PC-9 (cell line): ENCODE data around the gene TMPRSS4. TPM values are rescaled to one million over a fixed set of nuclear protein-coding genes. Genes with fewer than 3 reads are reported as not detected.

ENCODE experiments used
- BruUV-seq: library from RNA; stranded (reverse); fragments of 400-500 nt; replicated peaks from 2 replicates; lab custom pipeline; 2021; lab: Mats Ljungman, UMichigan
- CTCF ChIA-PET: fragments of 300-600 bp; sonication (Branson Sonifier 250); formaldehyde crosslinking; loops from one replicate; lab custom pipeline; 2022; ENCODE audit warnings: antibody characterized with exemption; lab: Charles Lee
- POLR2A ChIA-PET: fragments of 300-600 bp; sonication (Branson Sonifier 250); formaldehyde crosslinking; loops from one replicate; lab custom pipeline; 2022; ENCODE audit warnings: antibody characterized with exemption; ENCODE audit not compliant: unreplicated experiment; lab: Charles Lee
- DNase-seq, 2 experiments: peaks; one replicate each; pipeline versions ENCODE4 v3.0.0 to v3.0.0-alpha.2; 2015 to 2022; ENCODE audit warnings: mixed read lengths in 1 of 2
- H2AFZ ChIP-seq: fragments of 200-600 bp; sonication (generic); 2 replicates; pipeline ENCODE4 v1.8.1; 2017; ENCODE audit warnings: antibody characterized with exemption
- H3F3A ChIP-seq: fragments of 200-600 bp; sonication (generic); 2 replicates; pipeline ENCODE4 v1.8.1; 2017; ENCODE audit warnings: antibody characterized with exemption, mild to moderate bottlenecking, low read depth; ENCODE audit not compliant: insufficient read depth
- H3K27ac ChIP-seq: fragments of 200-600 bp; sonication (generic); 2 replicates; pipeline ENCODE4 v1.6.1; 2016; ENCODE audit warnings: mixed run types
- H3K27me3 ChIP-seq: fragments of 200-600 bp; sonication (generic); 2 replicates; pipeline ENCODE4 v1.6.1; 2016; ENCODE audit warnings: low read depth, mixed run types; ENCODE audit not compliant: insufficient read depth
- H3K36me3 ChIP-seq: fragments of 200-600 bp; sonication (generic); 2 replicates; pipeline ENCODE4 v1.6.1; 2016; ENCODE audit warnings: low read depth, mixed run types
- H3K4me1 ChIP-seq: fragments of 200-600 bp; sonication (generic); replicated peaks from 2 replicates; pipeline ENCODE4 v1.6.1; 2016; ENCODE audit warnings: mixed run types; ENCODE audit not compliant: insufficient read depth
- H3K4me2 ChIP-seq: fragments of 200-600 bp; sonication (generic); 2 replicates; pipeline ENCODE4 v1.6.1; 2017; ENCODE audit warnings: mixed run types
- H3K4me3 ChIP-seq: fragments of 200-600 bp; sonication (generic); 2 replicates; pipeline ENCODE4 v1.6.1; 2016; ENCODE audit warnings: mixed run types
- H3K79me2 ChIP-seq: fragments of 200-600 bp; sonication (generic); 2 replicates; pipeline ENCODE4 v1.6.1; 2017; ENCODE audit warnings: low read depth, mixed run types
- H3K9me2 ChIP-seq: fragments of 200-600 bp; sonication (generic); 2 replicates; pipeline ENCODE4 v1.8.1; 2017; ENCODE audit warnings: mild to moderate bottlenecking; ENCODE audit not compliant: insufficient read depth
- H3K9me3 ChIP-seq: fragments of 200-600 bp; sonication (generic); 2 replicates; pipeline ENCODE4 v1.8.1; 2016; ENCODE audit warnings: low read depth; ENCODE audit not compliant: insufficient read depth
- H4K20me1 ChIP-seq: fragments of 200-600 bp; sonication (generic); 2 replicates; pipeline ENCODE4 v1.8.1; 2017; ENCODE audit not compliant: insufficient read depth
- CTCF ChIP-seq: fragments of 200-600 bp; sonication (generic); conservative IDR thresholded peaks from 2 replicates; pipeline ENCODE4 v1.6.1; 2017; ENCODE audit warnings: mixed run types, antibody characterized with exemption, mild to moderate bottlenecking, moderate library complexity
- EZH2 ChIP-seq: fragments of 200-600 bp; sonication (generic); IDR thresholded peaks from 2 replicates; pipeline ENCODE4 v1.8.0; 2017; ENCODE audit warnings: antibody characterized with exemption, low read depth
- intact Hi-C: fragments of 100-400 bp; cut with micrococcal nuclease; formaldehyde crosslinking; loops from one replicate; pipeline ENCODE4 v1.10.0; 2022; ENCODE audit not compliant: unreplicated experiment
- total RNA-seq: library from RNA; stranded (reverse); gene quantifications from 2 replicates; pipeline ENCODE4 v1.2.3, GENCODE V29; 2021

TMPRSS4 gene
- total RNA-seq, 1 experiment from 2014 or later = 27.6 TPM

GRCh38 chr11:118090545-118091162, 13.8 kb downstream of the TMPRSS4 start:
- ChIA-PET POLR2A (no interaction called here), CTCF (no interaction called here)
- Histone ChIP-seq H3K9me2 (no peaks in the 10 kb centered on the region), H3K27ac (no peak overlapping the region), H3K9me3 (peaks cover 40% of the 10 kb centered on the region), H2AFZ (no peak overlapping the region), H3K4me1 (peaks cover 15% of the 10 kb centered on the region), H3K79me2 (no peaks in the 10 kb centered on the region), H4K20me1 (no peaks in the 10 kb centered on the region), H3K4me3 (no peak overlapping the region), H3K27me3 (no peaks in the 10 kb centered on the region), H3K36me3 (no peaks in the 10 kb centered on the region), H3K4me2 (no peak overlapping the region), H3F3A (no peaks in the 10 kb centered on the region)
- DNase-seq = no peak
- intact Hi-C loops = no loop called here
- BruUV-seq = no TSS peak
- TF ChIP-seq CTCF (no peak), EZH2 (no peak)

- ChIA-PET CTCF (interaction anchor here (0.5 kb wide), 1 partner anchor 557 kb away, joined by 3 read pairs; no protein-coding TSS in a partner anchor), POLR2A (no interaction called here)
- no peak overlapping the region for H3K4me3 ChIP-seq
- no TSS peak for BruUV-seq
- H3K79me2 ChIP-seq = no peaks in the 10 kb centered on the region
- no peaks in the 10 kb centered on the region for H3K27me3 ChIP-seq
- H2AFZ ChIP-seq = no peak overlapping the region
- no peak for TF ChIP-seq EZH2
- TF ChIP-seq CTCF = no peak
- H3F3A ChIP-seq = no peaks in the 10 kb centered on the region
- intact Hi-C loops = no loop called here
- peaks cover 30% of the 10 kb centered on the region for H3K9me3 ChIP-seq
- H3K27ac ChIP-seq = no peak overlapping the region
- H3K9me2 ChIP-seq = no peaks in the 10 kb centered on the region
- no peaks in the 10 kb centered on the region for H4K20me1 ChIP-seq
- DNase-seq = no peak
- H3K4me1 ChIP-seq = peaks cover 15% of the 10 kb centered on the region
- H3K4me2 ChIP-seq = no peak overlapping the region
- no peaks in the 10 kb centered on the region for H3K36me3 ChIP-seq
These were observed 14.8 kb downstream of the TMPRSS4 start for GRCh38 chr11:118091690-118092089.

- no peaks in the 10 kb centered on the region for H3K79me2 ChIP-seq
- intact Hi-C loops = no loop called here
- ChIA-PET CTCF (no interaction called here), POLR2A (no interaction called here)
- no peak overlapping the region for H3K4me2 ChIP-seq
- no TSS peak for BruUV-seq
- no peak overlapping the region for H3K4me3 ChIP-seq
- H3K4me1 ChIP-seq = peaks cover 12% of the 10 kb centered on the region
- no peak overlapping the region for H2AFZ ChIP-seq
- H3K9me2 ChIP-seq = no peaks in the 10 kb centered on the region
- peaks cover 19% of the 10 kb centered on the region for H3K9me3 ChIP-seq
- no peaks in the 10 kb centered on the region for H3K27me3 ChIP-seq
- no peaks in the 10 kb centered on the region for H4K20me1 ChIP-seq
- no peaks in the 10 kb centered on the region for H3F3A ChIP-seq
- no peak for TF ChIP-seq CTCF
- TF ChIP-seq EZH2 = no peak
- no peaks in the 10 kb centered on the region for H3K36me3 ChIP-seq
- peak in 1 of 2 experiments; percentile 33 for DNase-seq
- H3K27ac ChIP-seq = no peak overlapping the region
These were observed 16.2 kb downstream of the TMPRSS4 start for GRCh38 chr11:118092907-118093571.
